Stimulated activated CD4-positive, alpha-beta T cell treated with anti-CD3 and anti-CD28 coated beads, Interleukin-12 subunit alpha, Interleukin-12 subunit beta, amount 100 ng/mL, for 48 hours (primary cell): ENCODE results near the gene PBXIP1.
A peak's percentile ranks its signal among the peaks of the same experiment; 100 is the strongest.
"Not testable (repeated sequence)": the region's sequence is repeated elsewhere in the genome, so short reads cannot be mapped to it uniquely, and the experiment has no call there.

Source experiments
- DNase-seq, 3 donors: peaks; one replicate each; pipeline ENCODE4 v3.0.0-alpha.2; 2020; ENCODE audit warnings: low read depth in 2 of 3, low spot score in 1 of 3

Gene PBXIP1

GRCh38 chr1:154938604-154939399 lies 17.1 kb downstream of the PBXIP1 start:
- no peak for DNase-seq

GRCh38 chr1:154937988-154938386 lies 17.9 kb downstream of the PBXIP1 start:
- DNase-seq = no peak

- DNase-seq = peak; percentile 81 to 84 (median 82)
Measured at GRCh38 chr1:154937085-154937987, 18.6 kb downstream of the PBXIP1 start.

- DNase-seq = peak; percentile 91 to 94 (median 92)
Measured at GRCh38 chr1:154936555-154937084, 19.3 kb downstream of the PBXIP1 start, which contains the start of gene PMVK. TSS of gene PMVK (minus strand) at chr1:154936719. CDS start at chr1:154936685, 34 bp downstream.

- DNase-seq = no peak
Measured at GRCh38 chr1:154935749-154936554, 19.9 kb downstream of the PBXIP1 start.

GRCh38 chr1:154934358-154934948 lies 21.4 kb downstream of the PBXIP1 start:
- DNase-seq = no peak

- DNase-seq = no peak
Measured at GRCh38 chr1:154931940-154932487, 23.9 kb downstream of the PBXIP1 start.

- DNase-seq = no peak
Measured at GRCh38 chr1:154926201-154926600, 29.7 kb downstream of the PBXIP1 start.

- DNase-seq = no peak
Measured at GRCh38 chr1:154925335-154926170, 30.3 kb downstream of the PBXIP1 start.

GRCh38 chr1:154923695-154924094 lies 32.2 kb downstream of the PBXIP1 start:
- DNase-seq = no peak

- no peak for DNase-seq
Measured at GRCh38 chr1:154913273-154913672, 42.6 kb downstream of the PBXIP1 start.

- no peak for DNase-seq
Measured at GRCh38 chr1:154912755-154913154, 43.1 kb downstream of the PBXIP1 start.

- DNase-seq = no peak
Measured at GRCh38 chr1:154911691-154912550, 44.0 kb downstream of the PBXIP1 start.

GRCh38 chr1:154910851-154911250 lies 45.0 kb downstream of the PBXIP1 start:
- DNase-seq = no peak

- no peak for DNase-seq
Measured at GRCh38 chr1:154908937-154909336, 47.0 kb downstream of the PBXIP1 start.

GRCh38 chr1:154908129-154908528 lies 47.8 kb downstream of the PBXIP1 start:
- not testable (repeated sequence) for DNase-seq

GRCh38 chr1:154906621-154907081 lies 49.2 kb downstream of the PBXIP1 start:
- no peak for DNase-seq

- no peak for DNase-seq
Measured at GRCh38 chr1:154902938-154903566, 52.8 kb downstream of the PBXIP1 start.
